OCI-LY1 (cell line): ENCODE data around the gene ZNF354B.

Experiments
- H2AFZ ChIP-seq: fragments of 200-600 bp; sonication (generic), shearing (Covaris generic); 2 replicates; pipeline ENCODE4 v1.6.0; 2014; ENCODE audit warnings: antibody characterized with exemption, mild to moderate bottlenecking, low read length
- H3F3A ChIP-seq: fragments of 200-600 bp; sonication (generic), shearing (Covaris generic); 2 replicates; pipeline ENCODE4 v1.6.0; 2014; ENCODE audit warnings: mild to moderate bottlenecking, antibody characterized with exemption, low read length, moderate library complexity; ENCODE audit not compliant: insufficient read depth
- H3K27ac ChIP-seq: fragments of 200-600 bp; sonication (generic); 2 replicates; pipeline ENCODE4 v1.5.1; 2014; ENCODE audit warnings: low read length, mixed run types, mild to moderate bottlenecking, low read depth; ENCODE audit not compliant: poor library complexity, severe bottlenecking
- H3K27me3 ChIP-seq: fragments of 200-600 bp; sonication (generic); 2 replicates; pipeline ENCODE4 v1.6.0; 2014; ENCODE audit warnings: antibody characterized with exemption, mild to moderate bottlenecking, low read length, moderate library complexity; ENCODE audit not compliant: insufficient read depth
- H3K36me3 ChIP-seq: fragments of 200-600 bp; sonication (generic); 2 replicates; pipeline ENCODE4 v1.6.1; 2014; ENCODE audit warnings: mild to moderate bottlenecking, antibody characterized with exemption, low read length, moderate library complexity, mixed read lengths; ENCODE audit not compliant: insufficient read depth
- H3K4me1 ChIP-seq: fragments of 200-600 bp; sonication (generic); 2 replicates; pipeline ENCODE4 v1.5.1; 2014; ENCODE audit warnings: mild to moderate bottlenecking, low read length, moderate library complexity; ENCODE audit not compliant: insufficient read depth, severe bottlenecking
- H3K4me2 ChIP-seq: fragments of 200-600 bp; sonication (generic), shearing (Covaris generic); 2 replicates; pipeline ENCODE4 v1.6.1; 2014; ENCODE audit warnings: low read length
- H3K4me3 ChIP-seq: fragments of 200-600 bp; sonication (generic); 2 replicates; pipeline ENCODE4 v1.5.1; 2014; ENCODE audit warnings: low read length, low read depth, mild to moderate bottlenecking, mixed read lengths; ENCODE audit not compliant: poor library complexity, severe bottlenecking
- H3K79me2 ChIP-seq: fragments of 200-600 bp; shearing (Covaris generic); 2 replicates; pipeline ENCODE4 v1.6.1; 2016; ENCODE audit warnings: mixed run types, low read length, mixed read lengths; ENCODE audit not compliant: insufficient read depth
- H3K9ac ChIP-seq: fragments of 200-600 bp; sonication (generic), shearing (Covaris generic); 2 replicates; pipeline ENCODE4 v1.6.1; 2014; ENCODE audit warnings: mild to moderate bottlenecking, low read length, mixed read lengths
- H3K9me2 ChIP-seq: fragments of 200-600 bp; sonication (generic), shearing (Covaris generic); 2 replicates; pipeline ENCODE4 v1.6.1; 2014; ENCODE audit warnings: low read depth, mild to moderate bottlenecking, low read length, mixed read lengths
- H3K9me3 ChIP-seq: fragments of 200-600 bp; shearing (Covaris generic); 2 replicates; pipeline ENCODE4 v1.6.1; 2014; ENCODE audit warnings: low read length, mixed read lengths
- H4K20me1 ChIP-seq: fragments of 200-600 bp; sonication (generic), shearing (Covaris generic); 2 replicates; pipeline ENCODE4 v1.6.0; 2016; ENCODE audit warnings: mild to moderate bottlenecking, low read length; ENCODE audit not compliant: insufficient read depth
- CTCF ChIP-seq: fragments of 200-600 bp; sonication (generic), shearing (Covaris generic); IDR thresholded peaks from 2 replicates; pipeline ENCODE4 v1.5.1; 2017; ENCODE audit warnings: mild to moderate bottlenecking, antibody characterized with exemption, low read length, moderate library complexity, mixed read lengths
- EZH2 ChIP-seq: fragments of 200-600 bp; sonication (generic), shearing (Covaris generic); IDR thresholded peaks from 2 replicates; pipeline ENCODE4 v1.8.0; 2017; ENCODE audit warnings: borderline replicate concordance, mixed run types, mild to moderate bottlenecking, antibody characterized with exemption, low read length, moderate library complexity, mixed read lengths

The ZNF354B gene

DNA sequence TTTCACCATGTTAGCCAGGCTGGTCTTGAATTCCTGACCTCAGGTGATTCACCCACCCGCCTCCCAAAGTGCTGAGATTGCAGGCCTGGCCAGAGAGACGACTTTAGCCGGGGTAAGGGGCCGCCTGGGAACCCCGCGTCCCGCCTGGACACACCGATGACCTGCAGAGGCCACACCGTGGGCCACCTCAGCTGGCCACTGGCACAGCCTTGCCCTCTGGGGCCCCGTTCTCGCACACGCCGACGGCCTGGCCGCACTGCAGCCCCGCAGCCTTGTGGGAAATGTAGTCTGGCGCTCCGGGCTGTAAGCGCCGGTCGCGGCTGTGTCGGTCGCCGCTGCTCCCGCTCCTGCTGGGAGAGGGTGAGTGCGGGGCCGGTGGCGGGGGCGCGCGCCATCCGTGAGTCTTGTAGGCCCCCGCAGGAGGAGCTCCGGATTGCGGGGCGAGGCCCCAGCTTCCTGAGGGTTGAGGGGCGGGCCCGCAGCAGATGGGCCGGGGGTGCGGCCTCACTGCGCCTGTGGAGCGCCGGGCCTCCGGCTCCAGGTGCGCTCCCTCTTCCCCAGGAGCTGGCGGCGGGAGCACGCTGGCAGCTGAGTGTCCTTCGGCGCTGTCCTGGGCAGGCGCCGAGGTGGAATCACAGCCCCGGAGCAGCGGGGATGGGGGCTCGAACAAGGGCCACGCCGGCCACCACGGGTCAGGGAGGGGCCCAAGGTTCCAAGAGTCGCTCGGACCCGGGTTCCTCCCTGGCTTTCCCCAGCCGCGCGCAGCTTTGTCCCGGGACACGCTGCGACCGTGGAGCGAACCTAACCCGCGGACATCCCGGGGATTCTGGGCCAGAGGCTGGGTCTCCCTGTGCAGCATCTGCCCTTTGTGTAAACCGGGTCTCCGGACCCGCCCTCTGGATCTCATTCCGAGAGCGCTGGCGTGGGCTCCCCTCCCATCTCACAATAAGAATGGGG lies 36.1 kb downstream of the ZNF354B start, which contains the start of gene ZFP2:
ZFP2 (plus strand) TSS at position 299 of the 957 bp plus-strand sequence. CDS start 35,401 bp downstream, outside the sequence.
- Histone ChIP-seq H3F3A (no peaks in the 10 kb centered on the region), H3K4me2 (no peak within 1 kb of the TSS)

DNA sequence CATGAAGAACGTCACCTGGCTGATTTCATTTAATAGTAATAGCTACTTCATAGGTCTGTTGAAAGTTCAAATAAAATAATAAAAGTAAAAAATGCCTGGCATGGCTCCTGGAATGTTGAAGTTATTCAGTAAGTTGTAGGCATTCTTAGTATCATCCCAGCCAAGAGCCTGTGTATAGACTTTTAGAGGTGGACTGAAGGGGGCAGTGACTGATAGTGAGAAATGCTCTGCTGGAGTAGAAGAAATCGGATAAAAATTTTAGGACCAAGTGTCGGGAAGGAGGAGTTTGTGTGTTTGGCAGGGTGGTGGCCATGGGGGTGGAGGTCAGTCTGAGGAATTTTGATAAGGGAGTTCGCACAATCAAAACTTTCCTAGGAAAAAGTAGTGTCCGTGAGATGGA lies 39.5 kb downstream of the ZNF354B start:
- no peaks in the 10 kb centered on the region for H3K9me3 ChIP-seq
- H3K4me1 ChIP-seq = no peaks in the 10 kb centered on the region
- no peaks in the 10 kb centered on the region for H3K36me3 ChIP-seq
- H2AFZ ChIP-seq = no peak overlapping the region
- no peak overlapping the region for H3K4me3 ChIP-seq
- H3F3A ChIP-seq = no peaks in the 10 kb centered on the region
- TF ChIP-seq CTCF (no peak), EZH2 (no peak)
- no peak overlapping the region for H3K4me2 ChIP-seq
- H3K27ac ChIP-seq = no peak overlapping the region
- H3K9me2 ChIP-seq = no peaks in the 10 kb centered on the region
- no peak overlapping the region for H3K9ac ChIP-seq
- H3K27me3 ChIP-seq = no peaks in the 10 kb centered on the region
- no peaks in the 10 kb centered on the region for H4K20me1 ChIP-seq
- H3K79me2 ChIP-seq = no peaks in the 10 kb centered on the region

More for the DNA sequence above, 36.1 kb downstream of the ZNF354B start, which contains the start of gene ZFP2:
- Histone ChIP-seq H3K4me1 (no peaks in the 10 kb centered on the region), H3K9me3 (no peaks in the 10 kb centered on the region), H3K36me3 (no peaks in the 10 kb centered on the region), H3K79me2 (no peaks in the 10 kb centered on the region), H3K4me3 (no peak within 1 kb of the TSS), H3K9ac (no peak within 1 kb of the TSS), H2AFZ (no peak within 1 kb of the TSS), H3K27me3 (no peaks in the 10 kb centered on the region), H3K27ac (no peak within 1 kb of the TSS), H4K20me1 (no peaks in the 10 kb centered on the region), H3K9me2 (no peaks in the 10 kb centered on the region)
- TF ChIP-seq CTCF = no peak
- TF ChIP-seq EZH2 = no peak

- H3K9me2 ChIP-seq = no peaks in the 10 kb centered on the region
- H3K27ac ChIP-seq = no peak overlapping the region
- no peaks in the 10 kb centered on the region for H3K4me1 ChIP-seq
- H3K4me2 ChIP-seq = no peak overlapping the region
- H3K9ac ChIP-seq = no peak overlapping the region
- H3K79me2 ChIP-seq = no peaks in the 10 kb centered on the region
- H4K20me1 ChIP-seq = no peaks in the 10 kb centered on the region
- H3K27me3 ChIP-seq = no peaks in the 10 kb centered on the region
- H3K9me3 ChIP-seq = no peaks in the 10 kb centered on the region
- TF ChIP-seq CTCF (no peak), EZH2 (no peak)
- H3F3A ChIP-seq = no peaks in the 10 kb centered on the region
- no peak overlapping the region for H2AFZ ChIP-seq
- no peak overlapping the region for H3K4me3 ChIP-seq
- H3K36me3 ChIP-seq = no peaks in the 10 kb centered on the region
These were observed 43.1 kb downstream of the ZNF354B start for GRCh38 chr5:178902849-178903248.
